ENCODE data around the gene RMRP.
"Not testable (repeated sequence)": the region's sequence is repeated elsewhere in the genome, so short reads cannot be mapped to it uniquely, and the experiment has no call there.

The RMRP gene

GRCh38 chr9:35646153-35646532, 11.7 kb downstream of the RMRP start:
- DNase-seq (ENCODE audit: low read depth in 2 of 2, low spot score in 1 of 2): no peak

GRCh38 chr9:35645736-35646135, 12.1 kb downstream of the RMRP start:
- not testable (repeated sequence) for DNase-seq (ENCODE audit: low read depth in 2 of 2, low spot score in 1 of 2)

GRCh38 chr9:35643046-35643445, 14.8 kb downstream of the RMRP start:
- DNase-seq (ENCODE audit: low read depth in 2 of 2, low spot score in 1 of 2): no peak

GRCh38 chr9:35641478-35641877, 16.3 kb downstream of the RMRP start:
- not testable (repeated sequence) for DNase-seq (ENCODE audit: low read depth in 2 of 2, low spot score in 1 of 2)

- DNase-seq (ENCODE audit: low read depth in 2 of 2, low spot score in 1 of 2): not testable (repeated sequence)
Measured at GRCh38 chr9:35640431-35640830, 17.4 kb downstream of the RMRP start.

GRCh38 chr9:35639631-35640030, 18.2 kb downstream of the RMRP start:
- no peak for DNase-seq (ENCODE audit: low read depth in 2 of 2, low spot score in 1 of 2)

GRCh38 chr9:35639225-35639624, 18.6 kb downstream of the RMRP start:
- not testable (repeated sequence) for DNase-seq (ENCODE audit: low read depth in 2 of 2, low spot score in 1 of 2)

GRCh38 chr9:35638751-35639150, 19.1 kb downstream of the RMRP start:
- not testable (repeated sequence) for DNase-seq (ENCODE audit: low read depth in 2 of 2, low spot score in 1 of 2)

- not testable (repeated sequence) for DNase-seq (ENCODE audit: low read depth in 2 of 2, low spot score in 1 of 2)
Measured at GRCh38 chr9:35637427-35637955, 20.3 kb downstream of the RMRP start.

GRCh38 chr9:35636877-35637246, 21.0 kb downstream of the RMRP start:
- not testable (repeated sequence) for DNase-seq (ENCODE audit: low read depth in 2 of 2, low spot score in 1 of 2)

- no peak for DNase-seq (ENCODE audit: low read depth in 2 of 2, low spot score in 1 of 2)
Measured at GRCh38 chr9:35636135-35636876, 21.5 kb downstream of the RMRP start.

GRCh38 chr9:35635730-35636129, 22.1 kb downstream of the RMRP start:
- DNase-seq (ENCODE audit: low read depth in 2 of 2, low spot score in 1 of 2): no peak

- DNase-seq (ENCODE audit: low read depth in 2 of 2, low spot score in 1 of 2): no peak
Measured at GRCh38 chr9:35629597-35629996, 28.2 kb downstream of the RMRP start.

GRCh38 chr9:35628389-35628991, 29.3 kb downstream of the RMRP start:
- no peak for DNase-seq (ENCODE audit: low read depth in 2 of 2, low spot score in 1 of 2)

- DNase-seq (ENCODE audit: low read depth in 2 of 2, low spot score in 1 of 2): no peak
Measured at GRCh38 chr9:35627575-35627974, 30.2 kb downstream of the RMRP start.

GRCh38 chr9:35619800-35620158, 38.0 kb downstream of the RMRP start:
- DNase-seq (ENCODE audit: low read depth in 2 of 2, low spot score in 1 of 2): no peak

- peak in 1 of 2 donors; percentile 26 for DNase-seq (ENCODE audit: low read depth in 2 of 2, low spot score in 1 of 2)
Measured at GRCh38 chr9:35618854-35619799, 38.7 kb downstream of the RMRP start.

GRCh38 chr9:35618325-35618727, 39.5 kb downstream of the RMRP start, which contains the start of gene CD72:
TSS of gene CD72 (minus strand) at chr9:35618413. CDS start at chr9:35618303, 110 bp downstream.
- DNase-seq (ENCODE audit: low read depth in 2 of 2, low spot score in 1 of 2): no peak

- no peak for DNase-seq (ENCODE audit: low read depth in 2 of 2, low spot score in 1 of 2)
Measured at GRCh38 chr9:35617548-35617947, 40.3 kb downstream of the RMRP start.

GRCh38 chr9:35616681-35617459, 40.9 kb downstream of the RMRP start:
- peak; percentile 34 to 57 for DNase-seq (ENCODE audit: low read depth in 2 of 2, low spot score in 1 of 2)

Measured in stimulated activated CD8-positive, alpha-beta memory T cell treated with anti-CD3 and anti-CD28 coated beads, Interleukin-4, amount 100 ng/mL, for 4 hours (primary cell).